ENCODE measurements around the gene LMO2. TPM values are rescaled to one million over a fixed set of nuclear protein-coding genes. Genes with fewer than 3 reads are reported as not detected.

Gene LMO2
- total and polyA plus RNA-seq, 2 of the 13 experiments (the other 11 are each of a cell fraction or from before 2014, with no cell fraction given), result not detected

DNA sequence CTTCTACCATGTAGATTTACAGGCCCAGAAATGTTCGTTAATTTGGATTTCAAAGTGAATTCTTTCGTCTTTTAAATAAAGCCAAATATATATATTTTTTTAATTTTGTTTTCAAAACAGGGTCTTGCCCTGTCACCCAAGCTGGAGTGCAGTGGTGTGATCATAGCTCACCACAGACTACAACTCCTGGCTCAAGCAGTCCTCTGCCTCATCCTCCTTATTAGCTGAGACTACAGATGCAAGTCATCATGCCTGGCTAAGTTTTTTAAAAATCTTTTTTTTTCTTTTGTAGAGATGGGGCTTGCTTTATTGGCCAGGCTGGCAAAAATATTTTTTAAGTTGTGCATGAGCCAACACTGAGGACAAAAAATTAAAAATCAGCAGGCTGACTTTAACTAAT lies 5.0 kb upstream of the LMO2 start:
- FAIRE-seq (no peak), DNase-seq (ENCODE audit: low spot score) (no peak), ATAC-seq (no peak)
- in situ Hi-C loops (cut with HindIII; ENCODE audit: extremely low pct_ligation_motif_present, low pct_unique_long_range_greater_than_20kb), result no loop called here
- peaks cover 2 to 41% of the 10 kb centered on the region in 2 experiments; a peak in 3 of 5 replicates for H3K27me3 ChIP-seq (ENCODE audit: control insufficient read depth in 1 of 2, insufficient read depth in 2 of 2, low read length in 2 of 2)
- ChIA-PET POLR2A (no interaction called here), CTCF (ENCODE audit: low intra/inter-chr PET ratio, low total read pairs) (no interaction called here)
- H3K4me2 ChIP-seq (ENCODE audit: low read depth, low read length), result no peak overlapping the region
- H3K36me3 ChIP-seq (replicated peaks in 1 of 2; ENCODE audit: control insufficient read depth in 1 of 2, insufficient read depth in 2 of 2, low read length in 2 of 2), result no peaks in the 10 kb centered on the region
- no peaks in the 10 kb centered on the region for H3K79me2 ChIP-seq (ENCODE audit: insufficient read depth, low read length)
- no peak overlapping the region for H3K27ac ChIP-seq (ENCODE audit: extremely low read length, insufficient read depth, low read length)
- TF ChIP-seq PHF5A (CRISPR knock-in tag; IDR thresholded peaks at IDR 0.05; ENCODE audit: low read depth, unreplicated experiment), result no peak
- TF ChIP-seq ADNP (CRISPR knock-in tag; IDR thresholded peaks at IDR 0.05), result no peak
- no peak for TF ChIP-seq NR2F1 (CRISPR knock-in tag; IDR thresholded peaks at IDR 0.05)
- TF ChIP-seq ZNF121 (CRISPR knock-in tag; IDR thresholded peaks at IDR 0.05), result no peak
- TF ChIP-seq IRF2 (CRISPR knock-in tag; IDR thresholded peaks at IDR 0.05), result no peak
- TF ChIP-seq TARDBP (CRISPR knock-in tag; IDR thresholded peaks at IDR 0.05), result no peak
- no peaks in the 10 kb centered on the region for H3K9me3 ChIP-seq (ENCODE audit: low read length)
- no peak overlapping the region for H3K4me3 ChIP-seq (replicated peaks in 1 of 3; ENCODE audit: insufficient read depth in 1 of 3, low read depth in 2 of 3, low read length in 3 of 3)
- H2AFZ ChIP-seq (ENCODE audit: low read length), result no peak overlapping the region
- no peak overlapping the region for H3K9ac ChIP-seq (ENCODE audit: insufficient read depth, low read depth, low read length)
- no TSS peak for BruUV-seq (replicated peaks)
- intact Hi-C loops (cut with micrococcal nuclease; ENCODE audit: unreplicated experiment), result no loop called here
- no peaks in the 10 kb centered on the region for H3K4me1 ChIP-seq (ENCODE audit: insufficient read depth, low read length)
- 2% methylated on average over 2 of the region's 2 CpGs for WGBS (ENCODE audit: low lambda C conversion rate)
- H4K20me1 ChIP-seq (ENCODE audit: insufficient read depth, low read length), result no peaks in the 10 kb centered on the region

- H3K9ac ChIP-seq (ENCODE audit: insufficient read depth, low read depth, low read length), result no peak overlapping the region
- no peaks in the 10 kb centered on the region for H3K36me3 ChIP-seq (replicated peaks in 1 of 2; ENCODE audit: control insufficient read depth in 1 of 2, insufficient read depth in 2 of 2, low read length in 2 of 2)
- CTCF ChIA-PET (ENCODE audit: low intra/inter-chr PET ratio, low total read pairs), result no interaction called here
- no TSS peak for BruUV-seq (replicated peaks)
- no peak overlapping the region for H3K4me3 ChIP-seq (replicated peaks in 1 of 3; ENCODE audit: insufficient read depth in 1 of 3, low read depth in 2 of 3, low read length in 3 of 3)
- FAIRE-seq (no peak), DNase-seq (ENCODE audit: low spot score) (no peak), ATAC-seq (no peak)
- intact Hi-C loops (cut with micrococcal nuclease; ENCODE audit: unreplicated experiment), result no loop called here
- 18% methylated on average over 2 of the region's 2 CpGs for WGBS (ENCODE audit: low lambda C conversion rate)
- POLR2A ChIA-PET, result no interaction called here
- H3K27me3 ChIP-seq (ENCODE audit: control insufficient read depth in 1 of 2, insufficient read depth in 2 of 2, low read length in 2 of 2), result peaks cover 2 to 37% of the 10 kb centered on the region in 2 experiments; a peak in 3 of 5 replicates
- no peaks in the 10 kb centered on the region; the same call in 1 of the 2 replicates for H3K4me1 ChIP-seq (ENCODE audit: insufficient read depth, low read length)
- no peak overlapping the region for H2AFZ ChIP-seq (ENCODE audit: low read length)
- H3K79me2 ChIP-seq (ENCODE audit: insufficient read depth, low read length), result no peaks in the 10 kb centered on the region
- H3K27ac ChIP-seq (ENCODE audit: extremely low read length, insufficient read depth, low read length), result no peak overlapping the region
- in situ Hi-C loops (cut with HindIII; ENCODE audit: extremely low pct_ligation_motif_present, low pct_unique_long_range_greater_than_20kb), result no loop called here
- H3K9me3 ChIP-seq (ENCODE audit: low read length), result no peaks in the 10 kb centered on the region
- TF ChIP-seq, protein P1, sequence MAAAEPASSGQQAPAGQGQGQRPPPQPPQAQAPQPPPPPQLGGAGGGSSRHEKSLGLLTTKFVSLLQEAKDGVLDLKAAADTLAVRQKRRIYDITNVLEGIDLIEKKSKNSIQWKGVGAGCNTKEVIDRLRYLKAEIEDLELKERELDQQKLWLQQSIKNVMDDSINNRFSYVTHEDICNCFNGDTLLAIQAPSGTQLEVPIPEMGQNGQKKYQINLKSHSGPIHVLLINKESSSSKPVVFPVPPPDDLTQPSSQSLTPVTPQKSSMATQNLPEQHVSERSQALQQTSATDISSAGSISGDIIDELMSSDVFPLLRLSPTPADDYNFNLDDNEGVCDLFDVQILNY (CRISPR knock-in tag; conservative IDR thresholded peaks at IDR 0.05), result no peak
- no peak for TF ChIP-seq ZNF619 (CRISPR knock-in tag; IDR thresholded peaks at IDR 0.05)
- no peak for TF ChIP-seq ZNF263 (CRISPR knock-in tag; IDR thresholded peaks at IDR 0.05)
- TF ChIP-seq KDM3A (CRISPR knock-in tag; IDR thresholded peaks at IDR 0.05; ENCODE audit: low read depth), result no peak
- TF ChIP-seq ZNF143 (CRISPR knock-in tag; IDR thresholded peaks at IDR 0.05), result no peak
- no peak for TF ChIP-seq NPAS2 (CRISPR knock-in tag; IDR thresholded peaks at IDR 0.05; ENCODE audit: borderline replicate concordance)
- no peak for TF ChIP-seq HOXA3 (CRISPR knock-in tag; IDR thresholded peaks at IDR 0.05)
- no peak for TF ChIP-seq ZNF432 (CRISPR knock-in tag; IDR thresholded peaks at IDR 0.05; ENCODE audit: borderline replicate concordance)
- no peaks in the 10 kb centered on the region for H4K20me1 ChIP-seq (ENCODE audit: insufficient read depth, low read length)
- H3K4me2 ChIP-seq (ENCODE audit: low read depth, low read length), result no peak overlapping the region
These were observed 3.9 kb upstream of the LMO2 start for GRCh38 chr11:33895752-33896137.
